ENCODE data around the gene GTPBP10.

- TF ChIP-seq CTCF (optimal IDR thresholded peaks at IDR 0.05 in 1 of 3, IDR thresholded peaks at IDR 0.05 in 1 of 3, conservative IDR thresholded peaks at IDR 0.05 in 1 of 3; ENCODE audit: extremely low read depth in 1 of 3, insufficient read depth in 2 of 3, low read length in 3 of 3) (no peak), EZH2 (IDR thresholded peaks at IDR 0.05; ENCODE audit: low read length) (no peak)
These were observed 26.1 kb upstream of the GTPBP10 start for GRCh38 chr7:90320418-90320800.

All from keratinocyte (primary cell).